ENCODE results near the gene PIR. TPM values are rescaled to one million over a fixed set of nuclear protein-coding genes. Genes with fewer than 3 reads are reported as not detected.
A peak's percentile ranks its signal among the peaks of the same experiment; 100 is the strongest.

PIR gene
- total RNA-seq, 4 donors from 2014 or later = 14.7 to 30.4 (median 19.1) TPM

- peaks cover 0 to 11% (median 0%) of the 10 kb centered on the region in 3 donors for H3K4me1 ChIP-seq
- no peaks in the 10 kb centered on the region for H3K27me3 ChIP-seq
- no peaks in the 10 kb centered on the region for H3K9me3 ChIP-seq
- H3K4me3 ChIP-seq = no peak overlapping the region
- ATAC-seq = no peak
- WGBS, 2 donors (ENCODE audit: low coverage in 1 of 2) = 88% methylated on average over 1 of the region's 1 CpG; no CpG with 5 or more reads in 1 of the 2 donors
- no peaks in the 10 kb centered on the region for H3K36me3 ChIP-seq
- no peak for TF ChIP-seq CTCF (IDR thresholded peaks at IDR 0.05)
- TF ChIP-seq EP300 (IDR thresholded peaks at IDR 0.05) = no peak
- no peak for TF ChIP-seq POLR2A (IDR thresholded peaks at IDR 0.05)
- TF ChIP-seq POLR2AphosphoS5 (IDR thresholded peaks at IDR 0.05) = no peak
- H3K27ac ChIP-seq = no peak overlapping the region
These were observed 23.5 kb downstream of the PIR start for GRCh38 chrX:15469613-15470012.

GRCh38 chrX:15468036-15468435, 25.1 kb downstream of the PIR start:
- H3K27ac ChIP-seq = no peak overlapping the region
- H3K27me3 ChIP-seq = no peaks in the 10 kb centered on the region
- no peaks in the 10 kb centered on the region for H3K9me3 ChIP-seq
- H3K4me1 ChIP-seq = peaks cover 0 to 13% (median 0%) of the 10 kb centered on the region in 3 donors
- no peak overlapping the region for H3K4me3 ChIP-seq
- H3K36me3 ChIP-seq = no peaks in the 10 kb centered on the region
- no peak for TF ChIP-seq POLR2AphosphoS5 (IDR thresholded peaks at IDR 0.05)
- TF ChIP-seq POLR2A (IDR thresholded peaks at IDR 0.05) = no peak
- TF ChIP-seq CTCF (IDR thresholded peaks at IDR 0.05) = peak in 3 of 4 experiments; percentile 26 to 62 (median 48)
- 8 to 17% methylated on average over 3 to 4 of the region's 4 CpGs for WGBS, 2 donors (ENCODE audit: low coverage in 1 of 2)
- ATAC-seq = peak; percentile 60

DNA sequence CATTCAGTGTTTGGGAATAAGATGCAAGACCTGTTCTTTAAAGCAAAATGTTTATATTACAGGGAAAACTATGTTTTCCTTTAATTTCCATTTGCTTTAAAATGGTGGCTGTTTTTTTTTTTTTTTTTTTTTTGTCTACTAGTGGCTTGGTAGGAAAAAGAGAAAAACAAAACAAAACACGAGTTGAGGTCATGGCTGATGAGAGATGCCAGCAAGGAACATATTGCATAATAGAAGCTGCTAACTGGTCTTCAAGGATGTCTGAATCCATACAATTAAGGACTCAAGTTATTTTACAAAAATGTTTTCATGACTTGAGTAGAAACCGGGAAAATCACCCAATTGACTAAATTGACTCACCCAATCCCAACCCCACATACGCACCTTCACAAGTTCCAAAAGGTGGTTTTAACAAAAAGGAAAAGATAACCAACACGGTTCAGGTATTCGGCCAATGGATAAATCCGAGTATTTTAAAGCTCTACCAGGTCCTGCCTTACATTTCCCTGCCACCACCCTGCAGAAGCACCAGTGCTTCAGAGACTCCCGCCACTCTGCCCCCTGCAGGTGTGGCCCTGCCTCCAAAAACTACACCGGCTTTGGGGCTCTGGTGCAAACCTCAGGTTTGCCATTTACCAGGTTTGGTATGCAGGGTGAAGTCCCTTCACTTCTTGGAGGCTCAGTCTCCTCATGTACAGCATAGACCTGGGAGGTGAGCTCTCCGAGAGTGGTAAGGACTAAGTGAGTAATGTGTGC, 27.1 kb downstream of the PIR start:
- Histone ChIP-seq H3K36me3 (no peaks in the 10 kb centered on the region), H3K9me3 (no peaks in the 10 kb centered on the region), H3K27me3 (no peaks in the 10 kb centered on the region), H3K4me1 (peaks cover 0 to 13% (median 0%) of the 10 kb centered on the region in 3 donors), H3K27ac (peak overlapping the region in 2 of 4 donors; percentile 47 to 53), H3K4me3 (no peak overlapping the region)
- peak; percentile 42 for ATAC-seq
- TF ChIP-seq EP300 (IDR thresholded peaks at IDR 0.05) (no peak), CTCF (IDR thresholded peaks at IDR 0.05) (no peak), POLR2A (IDR thresholded peaks at IDR 0.05) (no peak), POLR2AphosphoS5 (IDR thresholded peaks at IDR 0.05) (no peak)
- WGBS, 2 donors (ENCODE audit: low coverage in 1 of 2) = 61 to 85% methylated on average over 6 to 9 of the region's 9 CpGs

DNA sequence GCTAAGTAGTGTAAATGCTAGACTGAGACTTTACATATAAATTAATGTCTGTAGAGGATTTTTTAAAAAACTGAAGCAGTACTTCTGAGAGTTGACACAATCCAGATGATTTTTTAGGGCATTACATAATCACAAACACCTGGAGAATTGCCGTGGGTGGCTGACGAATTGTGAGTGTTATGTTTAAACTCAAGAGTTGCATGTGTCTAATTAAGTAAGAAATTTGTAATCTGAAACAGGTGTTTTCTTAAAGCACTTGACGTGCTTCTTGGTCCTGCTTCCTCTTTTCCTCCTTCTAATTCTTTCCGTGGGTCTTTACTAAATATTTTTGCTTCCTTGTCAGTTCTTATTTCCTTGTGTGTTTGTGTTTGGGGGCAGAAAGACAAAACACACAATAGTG, 27.8 kb downstream of the PIR start:
- ATAC-seq = no peak
- no peaks in the 10 kb centered on the region for H3K9me3 ChIP-seq
- H3K4me3 ChIP-seq = no peak overlapping the region
- WGBS, 2 donors (ENCODE audit: low coverage in 1 of 2) = 17 to 18% methylated on average over 4 of the region's 4 CpGs
- TF ChIP-seq POLR2AphosphoS5 (IDR thresholded peaks at IDR 0.05) = peak; percentile 54
- no peak for TF ChIP-seq CTCF (IDR thresholded peaks at IDR 0.05)
- no peaks in the 10 kb centered on the region for H3K27me3 ChIP-seq
- H3K36me3 ChIP-seq = peaks cover 0 to 6% of the 10 kb centered on the region in 2 donors
- peak overlapping the region in 2 of 4 donors; percentile 47 to 53 for H3K27ac ChIP-seq
- H3K4me1 ChIP-seq = peaks cover 0 to 13% (median 0%) of the 10 kb centered on the region in 3 donors

- H3K9me3 ChIP-seq = no peaks in the 10 kb centered on the region
- TF ChIP-seq EP300 (IDR thresholded peaks at IDR 0.05) (no peak), POLR2AphosphoS5 (IDR thresholded peaks at IDR 0.05) (no peak), CTCF (IDR thresholded peaks at IDR 0.05) (no peak), POLR2A (IDR thresholded peaks at IDR 0.05) (no peak)
- H3K36me3 ChIP-seq = peaks cover 0 to 6% of the 10 kb centered on the region in 2 donors
- H3K27me3 ChIP-seq = no peaks in the 10 kb centered on the region
- H3K4me1 ChIP-seq = peaks cover 0 to 13% (median 0%) of the 10 kb centered on the region in 3 donors
- no peak overlapping the region for H3K27ac ChIP-seq
- no peak for ATAC-seq
- no peak overlapping the region for H3K4me3 ChIP-seq
These were observed 28.4 kb downstream of the PIR start for GRCh38 chrX:15464704-15465103.

All from gastroesophageal sphincter (tissue), 4 donors.